ENCODE data around the gene RHCE.
"Not testable (repeated sequence)": the region's sequence is repeated elsewhere in the genome, so short reads cannot be mapped to it uniquely, and the experiment has no call there.

- TF ChIP-seq CTCF, EZH2phosphoT487 (IDR thresholded peaks at IDR 0.05; ENCODE audit: low read length): not testable (repeated sequence)
Observed at GRCh38 chr1:25402947-25403803, 17.4 kb downstream of the RHCE start.
